ENCODE data around the gene MGARP.

The MGARP gene

DNA sequence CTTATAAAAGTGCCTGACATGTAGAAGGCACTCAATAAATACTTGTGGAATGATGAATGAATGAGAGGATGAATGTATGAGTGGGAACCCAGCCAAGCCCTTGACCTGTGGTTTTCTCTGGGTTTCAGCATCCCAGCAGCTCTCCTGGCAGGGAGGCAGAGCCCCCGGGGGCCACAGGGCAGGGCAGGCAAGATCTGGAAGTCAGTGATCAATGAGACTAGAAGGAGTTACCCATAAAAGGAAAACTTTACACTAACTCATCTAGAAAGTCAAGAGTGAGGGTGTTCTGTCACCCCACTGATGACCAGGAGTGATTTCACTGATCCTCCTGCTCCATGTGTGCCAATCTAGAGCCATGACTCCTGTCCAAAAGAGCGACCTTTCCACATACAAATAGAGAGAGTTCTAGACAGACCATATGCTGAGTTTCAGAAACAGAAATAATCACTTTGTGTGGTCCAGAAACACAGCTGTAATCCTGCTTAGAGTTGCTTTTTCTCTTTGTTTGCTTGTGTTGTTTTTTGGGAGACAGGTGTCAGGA is 37.4 kb downstream of the MGARP start:
- DNase-seq: no peak

DNA sequence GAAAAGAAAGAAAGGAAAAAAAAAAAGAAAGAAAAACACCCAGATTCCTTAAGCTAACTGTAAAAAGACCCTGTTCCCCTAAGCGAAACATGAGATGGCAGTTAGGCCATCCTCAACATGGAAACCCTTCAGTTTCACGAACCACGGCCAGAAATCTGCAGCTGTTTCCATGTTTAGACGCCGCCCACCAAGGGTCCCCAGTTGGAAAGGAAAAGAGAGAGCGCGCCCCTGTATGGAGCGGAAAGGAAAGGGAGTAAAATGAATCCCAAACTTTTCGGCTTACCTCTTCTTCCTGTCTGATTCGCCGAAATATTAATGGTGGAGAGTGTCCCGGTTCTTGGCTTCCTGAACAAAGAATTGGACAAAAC is 38.3 kb downstream of the MGARP start:
- DNase-seq: no peak

DNA sequence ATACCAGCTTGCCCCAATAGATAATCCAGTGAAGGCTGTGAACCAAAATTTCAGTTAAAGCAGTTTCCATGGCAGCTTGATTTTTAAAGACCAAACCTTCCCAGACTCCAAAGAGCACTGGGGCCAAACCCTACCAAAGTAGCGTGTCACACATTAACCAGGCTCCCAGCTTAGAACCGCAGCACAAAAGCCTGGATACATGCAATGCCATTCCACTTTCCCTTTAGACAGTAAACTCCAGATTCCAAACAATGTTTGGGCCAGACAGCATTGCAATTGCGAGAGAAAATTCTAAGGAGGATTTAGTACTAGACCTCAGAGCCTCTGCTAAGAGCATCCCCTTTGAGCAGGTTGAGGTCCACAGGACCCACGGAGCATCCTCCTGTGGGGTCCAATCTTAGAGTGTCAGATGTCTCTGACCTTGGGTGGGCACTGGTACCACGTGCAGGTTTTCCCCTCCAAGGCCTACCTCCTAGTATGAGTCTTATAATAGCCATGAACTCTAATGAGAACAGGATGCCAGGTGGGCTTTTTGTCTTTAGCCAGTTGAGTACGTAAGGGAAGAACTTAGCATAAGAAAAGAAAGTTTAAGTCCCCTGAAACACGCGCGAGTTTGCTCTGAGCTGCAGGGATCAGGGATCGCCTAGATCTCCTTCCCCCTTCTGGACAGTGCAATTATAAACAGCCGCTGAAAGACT is 38.8 kb downstream of the MGARP start:
- DNase-seq: no peak

DNA sequence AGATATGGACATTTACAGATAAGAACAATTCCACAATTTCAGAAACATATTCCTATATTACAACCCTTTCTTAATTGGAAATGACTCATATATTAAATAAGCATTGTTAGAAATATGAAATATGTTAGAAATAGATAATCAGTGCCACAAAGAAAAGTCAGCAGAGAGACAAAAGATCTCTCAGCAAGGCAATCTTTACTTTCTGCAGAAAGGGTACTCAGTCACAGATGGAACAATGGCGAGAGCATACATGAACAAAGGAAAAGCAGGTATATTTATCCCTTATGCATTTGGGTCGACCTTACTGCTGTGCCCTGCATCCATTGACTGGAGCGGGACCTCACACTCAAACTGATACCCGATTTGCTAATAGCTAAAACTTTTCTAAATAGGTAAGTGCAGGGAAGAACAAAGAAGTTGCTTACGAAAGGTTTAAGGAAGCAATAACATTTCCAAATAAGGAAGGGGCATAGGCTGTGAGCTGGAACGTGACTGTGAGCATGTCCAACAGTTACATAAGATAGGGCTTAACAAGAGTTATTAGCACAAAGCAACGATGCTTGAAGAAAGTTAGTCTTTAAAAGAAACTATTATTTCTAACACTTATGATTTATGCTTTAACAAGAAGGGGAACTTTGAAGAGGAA is 40.8 kb downstream of the MGARP start:
- no peak for DNase-seq

DNA sequence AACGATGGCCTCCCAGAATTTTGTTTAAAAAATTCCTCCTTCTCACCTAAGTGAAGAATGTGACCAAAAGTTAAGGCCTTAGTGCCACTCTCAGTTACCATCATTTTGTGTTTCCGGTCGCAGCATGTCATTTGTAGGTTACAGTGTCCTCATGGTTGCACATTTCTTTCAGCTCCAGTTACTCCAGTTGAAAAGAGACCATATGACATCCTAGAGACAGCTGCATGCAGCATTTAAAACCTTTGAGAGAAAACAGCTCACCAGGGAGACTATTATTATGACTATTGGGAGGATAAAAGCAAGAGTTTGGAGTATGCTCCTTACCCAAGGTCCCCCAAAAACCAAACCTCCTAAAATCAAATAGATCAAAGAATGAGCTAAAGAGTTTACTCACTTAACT is 45.8 kb downstream of the MGARP start:
- DNase-seq: no peak

DNA sequence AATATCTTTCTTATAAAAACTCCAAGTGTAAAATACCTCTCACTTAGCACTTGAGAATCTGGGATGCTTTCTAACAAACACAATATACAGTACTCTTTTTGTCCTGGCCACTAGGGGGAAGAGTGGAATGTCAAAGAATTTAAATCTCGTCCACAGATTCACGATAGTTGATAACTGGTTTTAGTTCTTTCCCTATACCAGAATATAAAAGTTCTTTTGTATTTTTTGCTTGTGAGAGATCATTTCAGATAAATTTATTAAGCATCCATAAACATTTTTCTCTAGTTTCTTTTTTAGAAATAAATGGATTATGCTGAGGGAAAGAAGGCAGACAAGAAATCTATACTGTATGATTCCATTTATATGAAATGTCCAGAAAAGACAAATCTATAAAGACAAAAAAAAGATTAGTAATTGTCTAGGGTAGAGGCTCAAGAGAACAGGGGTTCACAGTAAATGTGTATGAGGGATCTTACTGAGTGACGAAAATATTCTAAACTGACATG is 50.4 kb downstream of the MGARP start:
- DNase-seq: peak in 1 of 2 donors; percentile 58

DNA sequence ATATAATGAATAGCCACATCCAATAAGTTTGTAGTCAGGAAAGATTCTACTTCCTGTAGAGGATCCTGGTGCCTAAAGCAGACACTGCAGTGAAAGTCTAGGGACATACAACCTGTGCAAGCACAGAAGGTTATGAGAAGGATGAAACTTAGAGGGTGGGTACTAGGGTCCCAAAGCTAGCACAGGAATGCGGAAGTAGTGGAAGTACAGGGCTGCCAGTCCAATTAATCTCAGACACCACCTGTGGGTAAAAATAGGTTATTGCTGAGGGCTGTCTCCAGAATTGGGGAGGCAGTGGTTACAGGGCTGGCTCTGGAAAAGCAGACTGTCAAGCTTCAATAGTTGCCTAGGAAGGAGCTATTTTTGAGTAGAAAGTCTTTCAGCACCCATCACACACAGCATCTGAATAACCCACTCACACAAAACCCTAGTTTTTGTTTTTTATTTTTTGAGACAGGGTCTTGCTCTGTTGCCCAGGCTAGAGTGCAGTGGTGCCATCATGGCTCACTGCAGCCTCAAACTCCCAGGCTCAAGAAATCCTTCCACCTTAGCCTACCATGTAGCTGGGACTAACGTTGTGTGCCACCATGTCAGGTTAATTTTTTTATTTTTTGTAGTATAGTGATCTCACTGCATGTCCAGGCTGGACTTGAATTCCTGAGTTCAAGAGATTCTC is 52.2 kb downstream of the MGARP start:
- peak; percentile 6 to 21 for DNase-seq

DNA sequence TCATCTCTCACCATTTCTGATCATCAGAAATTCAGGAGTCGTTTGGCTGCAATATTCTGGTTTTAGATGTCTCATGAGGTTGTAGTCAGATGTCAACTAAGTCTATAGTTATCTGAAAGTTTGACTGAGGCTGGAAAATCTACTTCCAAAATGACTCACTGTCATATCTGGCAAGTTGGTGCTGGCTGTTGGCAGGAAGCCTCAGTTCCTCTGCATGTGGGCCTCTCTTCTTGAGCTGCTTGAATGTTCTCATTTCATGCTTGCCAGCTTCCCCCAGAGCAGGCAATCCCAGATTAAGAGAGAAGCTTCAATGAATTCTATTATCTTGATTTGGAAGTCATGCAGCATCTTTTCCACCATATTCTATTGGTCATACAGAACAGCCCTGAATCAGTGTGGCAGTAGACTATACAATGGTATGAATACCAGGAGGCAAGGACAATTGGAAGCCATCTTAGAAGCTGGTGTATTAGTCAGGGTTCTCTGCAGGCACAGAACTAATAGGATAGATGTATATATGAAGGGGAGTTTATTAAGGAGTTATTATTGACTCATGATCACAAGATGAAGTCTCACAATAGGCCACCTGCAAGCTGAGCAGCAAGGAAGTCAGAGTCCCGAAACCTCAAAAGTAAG is 56.2 kb downstream of the MGARP start:
- no peak for DNase-seq

DNA sequence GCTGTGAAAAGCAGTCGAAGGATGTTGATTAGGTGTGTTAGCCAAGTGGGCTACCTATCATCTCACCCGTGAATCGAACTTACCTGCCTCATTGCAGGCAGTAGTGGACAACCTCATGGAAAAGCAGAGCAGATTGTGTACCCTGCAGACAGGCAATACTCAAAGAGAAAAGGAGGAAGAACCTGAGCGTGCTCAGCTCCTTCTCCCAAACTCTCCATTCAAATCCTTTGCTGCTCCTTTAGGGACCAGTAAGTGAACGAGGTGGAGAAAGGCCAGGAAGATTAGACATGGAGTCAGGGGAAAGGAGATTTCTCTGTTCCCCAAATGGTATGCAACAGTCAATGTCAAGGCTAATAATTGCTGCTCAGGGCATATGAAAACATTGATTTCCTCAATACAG is 57.8 kb downstream of the MGARP start:
- no peak for DNase-seq

DNA sequence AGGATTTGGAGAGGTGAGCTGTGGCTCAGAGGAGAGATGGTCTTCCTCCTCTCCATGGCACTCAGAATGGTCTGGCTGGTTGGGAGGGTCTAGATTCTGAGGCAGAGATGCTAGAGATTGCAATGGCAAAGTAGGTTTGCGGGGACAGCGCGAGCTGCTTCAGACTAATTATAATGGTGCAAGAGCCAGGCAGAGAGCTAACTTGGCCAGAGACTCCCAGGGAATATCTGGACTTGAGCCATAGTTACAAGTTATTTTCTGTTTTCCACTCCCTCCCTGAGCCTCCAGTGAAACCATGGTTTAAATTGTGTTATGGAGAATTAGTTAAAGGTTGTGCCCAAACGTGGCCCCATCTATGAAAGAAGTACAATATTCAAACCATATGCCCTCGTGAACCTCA is 58.3 kb downstream of the MGARP start:
- DNase-seq: no peak

DNA sequence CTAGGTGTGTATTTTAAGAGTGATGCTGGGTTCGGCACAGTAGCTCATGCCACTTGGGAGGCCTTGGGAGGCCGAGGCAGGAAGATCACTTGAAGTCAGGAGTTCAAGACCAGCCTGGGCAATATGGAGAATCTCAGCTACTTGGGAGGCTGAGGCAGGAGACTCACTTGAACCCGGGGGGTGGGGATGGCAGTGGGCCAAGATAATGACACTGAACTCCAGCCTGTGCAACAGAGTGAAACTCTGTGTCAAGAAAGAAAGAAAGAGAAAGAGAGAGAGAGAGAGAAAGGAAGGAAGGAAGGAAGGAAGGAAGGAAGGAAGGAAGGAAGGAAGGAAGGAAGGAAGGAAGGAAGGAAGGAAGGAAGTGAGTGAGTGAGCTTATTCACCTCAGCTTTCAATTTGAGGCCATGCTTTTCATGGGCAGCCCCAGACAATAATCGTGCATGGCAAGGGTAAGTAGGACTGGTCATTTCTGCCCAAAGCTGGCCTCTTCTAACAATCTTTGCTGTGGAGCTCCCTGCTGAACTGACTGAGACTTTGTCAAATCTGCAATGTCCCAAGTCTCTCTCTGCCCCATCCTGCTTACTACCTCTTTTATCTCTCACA is 60.5 kb downstream of the MGARP start:
- no peak for DNase-seq

Data from CD4-positive, alpha-beta T cell treated with Interleukin-1 beta for 1 hour (primary cell).